ENCODE data around the gene KLF3. TPM values are rescaled to one million over a fixed set of nuclear protein-coding genes. Genes with fewer than 3 reads are reported as not detected.

The KLF3 gene
- total RNA-seq, 1 experiment from 2014 or later, result 14.4 TPM

DNA sequence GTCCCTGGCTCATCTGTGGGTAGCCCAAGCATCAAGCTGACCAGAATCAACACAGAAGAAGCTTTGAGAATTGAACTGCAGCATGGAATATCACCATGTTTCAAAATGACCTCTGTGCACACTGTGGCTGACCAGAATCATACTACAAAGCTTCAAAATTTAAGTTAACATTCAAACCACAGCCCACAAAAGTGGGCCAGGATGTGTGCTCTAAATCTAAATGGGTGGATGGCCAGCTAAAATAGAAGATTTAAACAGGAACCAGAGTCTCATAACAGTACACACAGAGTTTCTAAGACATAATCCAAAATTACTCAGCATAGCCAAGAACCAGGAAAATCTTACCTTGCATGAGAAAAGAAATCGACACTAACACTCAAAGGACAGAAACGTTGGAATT, 46.1 kb downstream of the KLF3 start:
- no peak for DNase-seq (ENCODE audit: low read depth, low spot score)
- POLR2A ChIA-PET, result no interaction called here
- Histone ChIP-seq H3K9me3 (ENCODE audit: control insufficient read depth, insufficient read depth, low read depth, low read length) (no peaks in the 10 kb centered on the region), H3K27me3 (ENCODE audit: control insufficient read depth, insufficient read depth, low read length) (no peaks in the 10 kb centered on the region), H3K36me3 (ENCODE audit: control insufficient read depth, insufficient read depth, low read length) (no peaks in the 10 kb centered on the region), H3K27ac (ENCODE audit: low read length) (no peak overlapping the region), H3K4me3 (ENCODE audit: low read depth in 2 of 2, low read length in 2 of 2) (no peak overlapping the region), H3K4me1 (ENCODE audit: control insufficient read depth, insufficient read depth, low read length) (no peaks in the 10 kb centered on the region)
- intact Hi-C loops (cut with micrococcal nuclease; ENCODE audit: unreplicated experiment) (no loop called here), in situ Hi-C loops (cut with HindIII; ENCODE audit: low pct_unique_long_range_greater_than_20kb, low sequenced_read_pairs) (no loop called here)
- CTCF ChIA-PET, result no interaction called here
- ATAC-seq, result no peak
- BruUV-seq (replicated peaks), result no TSS peak
- TF ChIP-seq, protein P1, sequence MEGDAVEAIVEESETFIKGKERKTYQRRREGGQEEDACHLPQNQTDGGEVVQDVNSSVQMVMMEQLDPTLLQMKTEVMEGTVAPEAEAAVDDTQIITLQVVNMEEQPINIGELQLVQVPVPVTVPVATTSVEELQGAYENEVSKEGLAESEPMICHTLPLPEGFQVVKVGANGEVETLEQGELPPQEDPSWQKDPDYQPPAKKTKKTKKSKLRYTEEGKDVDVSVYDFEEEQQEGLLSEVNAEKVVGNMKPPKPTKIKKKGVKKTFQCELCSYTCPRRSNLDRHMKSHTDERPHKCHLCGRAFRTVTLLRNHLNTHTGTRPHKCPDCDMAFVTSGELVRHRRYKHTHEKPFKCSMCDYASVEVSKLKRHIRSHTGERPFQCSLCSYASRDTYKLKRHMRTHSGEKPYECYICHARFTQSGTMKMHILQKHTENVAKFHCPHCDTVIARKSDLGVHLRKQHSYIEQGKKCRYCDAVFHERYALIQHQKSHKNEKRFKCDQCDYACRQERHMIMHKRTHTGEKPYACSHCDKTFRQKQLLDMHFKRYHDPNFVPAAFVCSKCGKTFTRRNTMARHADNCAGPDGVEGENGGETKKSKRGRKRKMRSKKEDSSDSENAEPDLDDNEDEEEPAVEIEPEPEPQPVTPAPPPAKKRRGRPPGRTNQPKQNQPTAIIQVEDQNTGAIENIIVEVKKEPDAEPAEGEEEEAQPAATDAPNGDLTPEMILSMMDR (IDR thresholded peaks at IDR 0.05), result no peak
- TF ChIP-seq, protein P2, sequence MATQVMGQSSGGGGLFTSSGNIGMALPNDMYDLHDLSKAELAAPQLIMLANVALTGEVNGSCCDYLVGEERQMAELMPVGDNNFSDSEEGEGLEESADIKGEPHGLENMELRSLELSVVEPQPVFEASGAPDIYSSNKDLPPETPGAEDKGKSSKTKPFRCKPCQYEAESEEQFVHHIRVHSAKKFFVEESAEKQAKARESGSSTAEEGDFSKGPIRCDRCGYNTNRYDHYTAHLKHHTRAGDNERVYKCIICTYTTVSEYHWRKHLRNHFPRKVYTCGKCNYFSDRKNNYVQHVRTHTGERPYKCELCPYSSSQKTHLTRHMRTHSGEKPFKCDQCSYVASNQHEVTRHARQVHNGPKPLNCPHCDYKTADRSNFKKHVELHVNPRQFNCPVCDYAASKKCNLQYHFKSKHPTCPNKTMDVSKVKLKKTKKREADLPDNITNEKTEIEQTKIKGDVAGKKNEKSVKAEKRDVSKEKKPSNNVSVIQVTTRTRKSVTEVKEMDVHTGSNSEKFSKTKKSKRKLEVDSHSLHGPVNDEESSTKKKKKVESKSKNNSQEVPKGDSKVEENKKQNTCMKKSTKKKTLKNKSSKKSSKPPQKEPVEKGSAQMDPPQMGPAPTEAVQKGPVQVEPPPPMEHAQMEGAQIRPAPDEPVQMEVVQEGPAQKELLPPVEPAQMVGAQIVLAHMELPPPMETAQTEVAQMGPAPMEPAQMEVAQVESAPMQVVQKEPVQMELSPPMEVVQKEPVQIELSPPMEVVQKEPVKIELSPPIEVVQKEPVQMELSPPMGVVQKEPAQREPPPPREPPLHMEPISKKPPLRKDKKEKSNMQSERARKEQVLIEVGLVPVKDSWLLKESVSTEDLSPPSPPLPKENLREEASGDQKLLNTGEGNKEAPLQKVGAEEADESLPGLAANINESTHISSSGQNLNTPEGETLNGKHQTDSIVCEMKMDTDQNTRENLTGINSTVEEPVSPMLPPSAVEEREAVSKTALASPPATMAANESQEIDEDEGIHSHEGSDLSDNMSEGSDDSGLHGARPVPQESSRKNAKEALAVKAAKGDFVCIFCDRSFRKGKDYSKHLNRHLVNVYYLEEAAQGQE (IDR thresholded peaks at IDR 0.05; ENCODE audit: insufficient read depth in 1 of 2, low read depth in 2 of 2, low read length in 1 of 2), result no peak
- TF ChIP-seq TCF7L2 (IDR thresholded peaks at IDR 0.05; ENCODE audit: low read depth, low read length) (no peak), POLR2AphosphoS5 (IDR thresholded peaks at IDR 0.05; ENCODE audit: low read depth, low read length) (no peak), SIN3A (IDR thresholded peaks at IDR 0.05; ENCODE audit: borderline replicate concordance, insufficient read depth, low read depth, low read length) (no peak)

DNA sequence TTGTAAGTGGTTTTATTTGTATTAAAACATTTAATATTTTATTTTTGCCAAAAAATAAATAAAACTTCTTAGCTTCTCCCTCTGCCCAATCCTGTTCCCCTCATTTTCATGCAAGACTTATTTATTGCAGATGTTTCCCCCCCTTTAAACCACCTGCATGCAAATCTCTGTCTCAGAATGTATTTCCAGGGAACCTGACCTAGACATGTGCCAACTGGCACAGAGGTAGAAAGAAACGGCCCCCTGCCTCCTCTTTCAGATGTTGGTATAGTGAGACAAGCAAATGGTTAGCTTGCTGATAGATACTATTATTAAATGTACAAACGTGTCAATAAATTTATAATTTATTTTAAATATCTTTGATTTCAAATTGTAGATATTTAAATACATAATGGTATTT, 47.1 kb downstream of the KLF3 start:
- ATAC-seq, result no peak
- Histone ChIP-seq H3K36me3 (ENCODE audit: control insufficient read depth, insufficient read depth, low read length) (no peaks in the 10 kb centered on the region), H3K9me3 (ENCODE audit: control insufficient read depth, insufficient read depth, low read depth, low read length) (no peaks in the 10 kb centered on the region), H3K27ac (ENCODE audit: low read length) (no peak overlapping the region), H3K4me3 (ENCODE audit: low read depth in 2 of 2, low read length in 2 of 2) (no peak overlapping the region), H3K27me3 (ENCODE audit: control insufficient read depth, insufficient read depth, low read length) (no peaks in the 10 kb centered on the region), H3K4me1 (ENCODE audit: control insufficient read depth, insufficient read depth, low read length) (no peaks in the 10 kb centered on the region)
- ChIA-PET CTCF (no interaction called here), POLR2A (no interaction called here)
- TF ChIP-seq, protein P2 (IDR thresholded peaks at IDR 0.05; ENCODE audit: insufficient read depth in 1 of 2, low read depth in 2 of 2, low read length in 1 of 2), result no peak
- TF ChIP-seq SIN3A (IDR thresholded peaks at IDR 0.05; ENCODE audit: borderline replicate concordance, insufficient read depth, low read depth, low read length), result no peak
- TF ChIP-seq, protein P1 (IDR thresholded peaks at IDR 0.05), result no peak
- no peak for TF ChIP-seq POLR2AphosphoS5 (IDR thresholded peaks at IDR 0.05; ENCODE audit: low read depth, low read length)
- no peak for TF ChIP-seq TCF7L2 (IDR thresholded peaks at IDR 0.05; ENCODE audit: low read depth, low read length)
- intact Hi-C loops (cut with micrococcal nuclease; ENCODE audit: unreplicated experiment) (no loop called here), in situ Hi-C loops (cut with HindIII; ENCODE audit: low pct_unique_long_range_greater_than_20kb, low sequenced_read_pairs) (no loop called here)
- no TSS peak for BruUV-seq (replicated peaks)
- DNase-seq (ENCODE audit: low read depth, low spot score), result no peak
